Eye (tissue), 1 donor: Measurements from ENCODE around the gene TBC1D7.

Experiments used
- DNase-seq: peaks from one replicate; pipeline ENCODE4 v3.0.0-alpha.2; 2015

Gene TBC1D7

DNA sequence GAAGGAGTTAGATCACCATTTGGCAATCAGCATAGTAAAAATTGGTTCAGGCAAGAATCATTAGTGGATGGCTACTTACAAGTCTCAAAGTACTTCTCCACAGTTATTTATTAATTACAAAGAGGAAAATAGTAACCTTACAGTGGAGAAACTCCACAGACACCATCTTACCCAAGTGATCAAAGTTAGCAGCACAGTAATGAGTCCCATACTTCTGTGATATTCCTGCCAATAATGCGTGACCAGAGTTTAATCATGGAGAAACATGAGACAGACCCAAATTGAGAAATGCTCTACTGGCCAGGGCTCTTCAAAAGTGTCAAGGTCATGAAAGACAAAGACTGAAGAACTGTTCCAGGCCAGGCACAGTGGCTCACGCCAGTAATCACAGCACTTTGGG lies 9.5 kb downstream of the TBC1D7 start:
- no peak for DNase-seq

GRCh38 chr6:13315896-13316295 lies 12.4 kb downstream of the TBC1D7 start:
- DNase-seq = no peak

DNA sequence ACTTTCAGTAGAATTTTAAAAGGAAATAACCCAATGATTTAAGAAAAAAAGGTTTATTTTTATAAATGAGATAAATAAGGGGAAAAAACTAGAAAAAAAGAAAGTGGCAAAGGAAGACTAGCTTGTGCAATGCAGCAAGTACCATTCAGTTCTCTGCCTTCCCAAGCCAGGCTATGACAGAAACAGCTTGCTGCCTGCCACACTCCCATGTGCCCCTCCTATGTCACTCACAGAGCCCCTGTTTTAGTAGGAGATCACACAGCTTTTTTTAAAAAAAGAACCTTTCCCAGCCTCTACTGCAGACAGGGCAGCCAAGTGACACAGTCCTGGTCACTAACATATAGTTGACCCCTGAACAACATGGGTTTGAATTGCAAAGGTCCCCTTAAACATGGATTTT lies 13.5 kb downstream of the TBC1D7 start:
- DNase-seq = no peak

DNA sequence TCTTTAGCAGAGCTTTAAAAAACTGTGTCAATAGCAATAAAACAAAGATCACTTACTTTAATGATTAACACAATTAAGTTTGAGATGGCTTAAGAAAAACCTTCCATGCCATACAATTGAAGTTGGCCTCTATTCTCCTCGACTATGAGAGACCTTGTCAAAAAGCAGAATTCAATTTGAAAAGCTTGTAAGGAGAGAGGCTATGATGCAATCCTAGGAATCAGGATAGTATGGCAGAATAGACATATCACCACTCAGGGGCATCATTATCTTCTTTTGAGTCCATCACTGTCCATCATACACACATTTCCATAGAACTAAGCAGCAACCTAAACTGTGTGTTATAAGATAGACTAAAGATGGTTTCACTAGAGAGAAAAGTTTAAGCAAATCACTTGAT lies 17.2 kb downstream of the TBC1D7 start:
- DNase-seq = no peak

DNA sequence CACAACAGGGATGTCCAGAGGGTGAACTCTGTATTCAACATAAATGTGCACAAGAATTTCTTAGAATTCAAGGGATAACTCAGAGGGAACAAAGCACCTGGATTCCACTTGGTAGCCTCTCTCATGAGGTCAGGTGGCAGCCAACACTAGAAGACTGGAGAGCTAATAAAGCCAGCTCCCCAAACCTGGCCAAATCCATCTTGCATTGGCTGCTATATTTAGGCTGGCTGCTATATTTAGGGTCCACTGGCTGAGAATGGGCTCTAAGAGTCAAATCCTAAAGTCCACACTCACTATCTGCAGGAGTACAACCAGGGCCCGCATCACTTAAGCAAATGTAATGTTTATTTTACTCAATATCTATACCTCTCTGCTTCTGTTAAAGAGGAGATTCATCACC lies 20.0 kb downstream of the TBC1D7 start:
- DNase-seq = no peak

GRCh38 chr6:13307508-13307995 lies 20.8 kb downstream of the TBC1D7 start:
- no peak for DNase-seq

DNA sequence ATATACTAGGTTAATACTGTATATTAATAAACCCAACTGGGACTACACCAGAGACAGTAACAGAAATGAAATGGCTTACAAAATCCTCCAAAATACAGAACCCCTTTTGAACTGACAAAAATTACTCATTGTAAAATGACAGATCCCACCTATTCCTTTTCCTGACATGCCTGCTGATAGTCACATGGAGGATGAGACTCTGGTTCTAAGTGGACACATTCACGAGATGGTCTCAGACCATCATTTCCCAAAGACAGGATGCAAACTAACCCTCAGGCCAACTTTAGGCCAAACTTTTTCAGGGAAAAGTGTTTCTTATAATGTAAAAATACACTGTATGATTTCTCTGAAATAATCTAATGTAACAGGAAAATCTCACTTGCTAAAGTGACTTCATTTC lies 22.5 kb downstream of the TBC1D7 start:
- DNase-seq = no peak

DNA sequence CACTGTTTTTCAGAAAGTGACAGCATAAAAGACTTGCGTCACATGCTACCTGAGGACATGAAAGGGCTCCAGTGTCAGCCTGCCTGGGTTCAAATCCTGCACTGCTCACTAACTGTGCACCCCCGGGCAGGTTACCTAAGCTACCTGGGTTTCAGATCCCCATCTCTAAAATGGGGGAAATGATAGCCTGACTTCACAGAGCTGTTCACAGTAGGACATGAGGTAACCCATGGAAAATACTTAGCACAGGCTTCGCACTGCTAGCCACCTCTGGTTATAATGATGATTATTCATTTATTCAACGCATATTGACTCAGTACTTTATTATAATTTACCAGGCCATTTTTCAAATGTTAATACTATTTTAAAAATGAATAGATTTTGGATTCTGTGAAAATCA lies 23.0 kb downstream of the TBC1D7 start:
- DNase-seq = no peak

DNA sequence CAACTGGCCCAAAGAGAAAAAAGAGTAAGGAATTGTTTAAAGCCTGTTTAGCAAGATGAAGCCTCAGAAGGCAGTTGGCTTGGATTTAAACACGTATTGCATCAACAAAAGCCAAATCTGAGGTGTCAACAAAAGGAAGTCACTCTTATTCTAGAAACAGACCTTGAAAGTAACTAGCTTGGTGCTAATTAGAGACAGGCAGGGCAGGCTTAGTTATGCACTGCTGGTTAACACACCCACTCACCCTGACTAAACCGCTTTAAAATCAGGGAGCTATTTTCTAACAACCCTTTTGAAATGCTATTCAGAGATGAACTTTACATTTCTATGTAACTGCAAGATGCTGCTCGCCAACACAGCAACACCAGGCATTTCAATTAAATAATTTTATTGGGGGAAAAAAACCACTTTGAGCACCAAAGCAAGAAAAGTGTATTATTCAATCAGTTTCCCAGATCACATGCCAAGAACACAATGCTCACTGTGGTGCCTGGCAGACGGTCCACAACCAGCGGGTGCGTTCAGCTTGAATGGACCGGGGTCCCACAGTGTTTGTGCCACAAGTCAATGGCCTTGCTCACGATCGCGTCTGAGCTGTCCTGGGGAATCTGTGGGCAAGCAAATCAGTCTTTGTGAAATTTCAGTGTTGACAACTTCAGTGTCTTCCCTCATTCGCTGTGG lies 23.6 kb downstream of the TBC1D7 start:
- no peak for DNase-seq

DNA sequence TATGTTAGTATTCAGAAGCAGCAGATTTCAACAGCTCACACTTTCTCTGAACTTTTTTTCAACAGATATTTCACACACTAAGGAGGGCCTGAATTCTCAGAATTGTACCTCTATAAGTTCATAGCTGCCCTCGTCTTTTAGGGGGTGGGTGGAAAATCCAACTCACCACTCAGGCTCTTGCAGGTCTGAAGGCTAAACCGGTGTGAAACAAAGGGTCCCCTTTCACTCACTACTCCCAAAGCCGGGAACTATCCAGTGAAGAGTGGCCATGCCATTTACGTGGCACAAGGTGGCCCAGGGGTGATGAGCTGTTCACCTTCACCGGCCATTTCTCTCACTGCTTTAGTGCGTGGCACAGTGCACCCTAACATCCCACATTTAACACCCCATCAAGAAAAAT lies 24.2 kb downstream of the TBC1D7 start:
- DNase-seq = no peak

DNA sequence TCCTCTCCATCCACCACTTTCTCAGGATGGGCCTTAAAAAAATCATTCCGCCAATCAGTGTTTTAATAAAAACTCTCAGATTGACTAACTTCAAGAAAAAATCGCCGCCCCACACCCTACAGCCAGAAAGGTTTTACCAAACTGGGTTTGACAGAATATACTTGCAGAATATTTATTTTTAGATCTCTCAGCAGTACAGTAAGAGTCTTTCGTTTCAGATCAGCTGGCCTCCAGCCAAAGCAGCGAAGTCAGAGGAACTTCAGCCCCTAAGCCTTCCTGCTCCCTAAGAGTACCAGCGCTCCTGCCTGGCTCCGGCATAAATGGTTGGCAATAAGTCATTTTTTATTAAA lies 24.7 kb downstream of the TBC1D7 start:
- peak; percentile 73 for DNase-seq

GRCh38 chr6:13302751-13303667 lies 25.3 kb downstream of the TBC1D7 start:
- DNase-seq = peak; percentile 39

- DNase-seq = no peak
These were observed 26.0 kb downstream of the TBC1D7 start for GRCh38 chr6:13302291-13302690.

DNA sequence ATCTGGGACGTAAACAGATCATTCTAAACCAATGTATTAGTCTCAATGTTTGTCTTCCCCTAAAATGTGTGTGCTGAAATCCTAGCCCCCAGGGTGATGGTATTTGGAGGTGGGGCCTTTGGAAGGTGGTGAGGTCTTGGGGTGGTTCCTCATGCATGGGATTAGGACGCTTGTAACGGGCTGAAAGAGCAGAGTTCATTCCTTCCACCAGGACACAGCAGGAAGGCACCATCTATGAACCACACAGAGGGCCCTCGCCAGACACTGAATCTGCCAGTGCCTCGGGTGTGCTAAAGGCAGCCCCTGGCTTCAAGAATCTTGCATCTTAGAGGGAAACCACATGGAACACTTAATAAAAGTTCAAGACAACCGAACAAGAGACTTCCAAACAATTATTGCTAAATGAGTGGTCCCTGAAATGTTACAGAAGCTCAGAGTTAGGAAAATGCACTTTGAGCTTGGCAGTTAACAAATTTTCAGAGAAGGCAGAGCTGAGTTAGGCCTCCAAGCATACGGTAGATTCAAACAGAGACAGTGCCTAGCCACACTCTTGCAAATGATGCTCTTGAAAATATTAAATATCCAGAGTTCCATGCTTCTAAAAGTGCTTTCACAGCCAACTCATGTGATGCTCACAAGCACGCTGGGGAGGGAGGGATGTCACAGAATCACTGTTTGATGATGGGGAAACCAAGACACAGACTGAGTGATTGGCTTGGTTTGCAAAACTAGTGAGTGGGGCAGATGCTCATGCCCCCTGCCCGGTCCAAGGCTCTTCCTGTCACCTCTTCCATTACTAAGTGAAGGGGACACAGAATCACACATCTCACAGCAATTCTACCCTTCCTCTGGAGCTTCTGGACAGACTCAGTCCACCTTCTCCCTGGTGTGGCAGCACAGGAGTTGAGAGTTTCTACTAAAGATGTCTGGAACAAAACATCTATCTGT lies 27.4 kb downstream of the TBC1D7 start:
- DNase-seq = no peak

- DNase-seq = no peak
These were observed 28.4 kb downstream of the TBC1D7 start for GRCh38 chr6:13299918-13300317.

GRCh38 chr6:13299403-13299821 lies 28.9 kb downstream of the TBC1D7 start:
- DNase-seq = no peak

- no peak for DNase-seq
These were observed 29.9 kb downstream of the TBC1D7 start for GRCh38 chr6:13298446-13298845.

GRCh38 chr6:13297391-13297790 lies 30.9 kb downstream of the TBC1D7 start:
- DNase-seq = no peak

DNA sequence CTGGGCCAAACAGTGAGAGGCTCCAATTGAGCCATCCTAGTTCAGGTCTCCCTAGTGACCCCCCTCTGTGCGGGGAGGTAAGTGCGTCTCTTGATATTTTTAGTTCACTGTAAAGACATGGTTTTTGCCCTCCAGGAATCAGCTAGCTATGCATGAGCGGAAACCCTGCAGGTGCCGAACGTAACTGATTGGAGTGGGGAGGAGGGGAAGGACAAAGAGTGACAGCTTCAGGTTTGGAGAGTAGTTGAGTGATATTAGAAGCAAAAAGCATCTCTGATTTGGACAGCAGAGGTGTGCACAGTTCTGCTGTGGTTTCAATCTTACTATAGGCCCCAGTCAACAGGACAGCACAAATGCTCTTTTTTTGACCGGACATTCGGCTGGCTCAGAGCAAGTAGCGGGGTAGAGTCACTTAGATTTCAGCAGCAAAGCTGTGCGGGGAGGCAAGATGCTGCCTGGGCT lies 31.8 kb downstream of the TBC1D7 start:
- no peak for DNase-seq

DNA sequence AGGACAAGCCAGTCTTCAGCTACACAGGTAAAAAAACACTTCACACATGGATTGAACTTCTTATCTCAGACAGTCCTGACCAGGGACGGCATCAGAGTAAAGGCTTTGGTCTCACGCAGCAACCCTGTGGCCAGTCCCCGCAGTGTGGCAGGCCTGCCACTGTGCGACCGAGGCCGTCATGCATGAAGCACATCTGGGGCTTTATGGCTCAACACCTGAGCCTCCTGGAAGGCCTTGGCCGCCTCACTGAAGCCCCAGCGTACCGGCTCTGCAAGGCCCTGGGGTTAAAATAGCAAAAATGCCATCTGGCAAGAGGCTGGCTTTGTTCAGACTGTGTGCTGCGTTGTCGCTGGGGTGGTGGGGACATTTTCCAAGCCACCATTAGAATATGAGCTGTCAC lies 32.8 kb downstream of the TBC1D7 start:
- DNase-seq = no peak

GRCh38 chr6:13294499-13295069 lies 33.8 kb downstream of the TBC1D7 start:
- no peak for DNase-seq

GRCh38 chr6:13292774-13293173 lies 35.6 kb downstream of the TBC1D7 start:
- no peak for DNase-seq

GRCh38 chr6:13290335-13290734 lies 38.0 kb downstream of the TBC1D7 start:
- no peak for DNase-seq
